UCSD-AML1 (cell line): ENCODE data around the gene ANP32D.
"Not testable (repeated sequence)": the region's sequence is repeated elsewhere in the genome, so short reads cannot be mapped to it uniquely, and the experiment has no call there.

Experiments used
- DNase-seq: peaks from one replicate; lab custom pipeline; 2025; ENCODE audit not compliant: unreplicated experiment; lab: John Stamatoyannopoulos, UW

The ANP32D gene

DNA sequence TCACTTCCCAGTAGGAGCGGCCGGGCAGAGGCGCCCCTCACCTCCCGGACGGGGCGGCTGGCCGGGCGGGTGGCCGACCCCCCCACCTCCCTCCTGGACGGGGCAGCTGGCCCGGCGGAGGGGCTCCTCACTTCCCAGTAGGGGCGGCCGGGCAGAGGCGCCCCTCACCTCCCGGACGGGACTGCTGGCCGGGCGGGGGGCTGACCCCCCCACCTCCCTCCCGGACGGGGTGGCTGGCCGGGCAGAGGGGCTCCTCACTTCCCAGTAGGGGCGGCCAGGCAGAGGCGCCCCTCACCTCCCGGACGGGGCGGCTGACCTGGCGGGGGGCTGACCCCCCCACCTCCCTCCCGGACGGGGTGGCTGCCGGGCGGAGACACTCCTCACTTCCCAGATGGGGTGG lies 27.9 kb downstream of the ANP32D start:
- not testable (repeated sequence) for DNase-seq

- DNase-seq, result not testable (repeated sequence)
Observed at GRCh38 chr12:48506836-48507235, 34.5 kb downstream of the ANP32D start.

GRCh38 chr12:48508987-48509386 lies 36.6 kb downstream of the ANP32D start:
- DNase-seq, result no peak

GRCh38 chr12:48510111-48510510 lies 37.8 kb downstream of the ANP32D start:
- DNase-seq, result no peak

GRCh38 chr12:48512855-48513254 lies 40.5 kb downstream of the ANP32D start:
- DNase-seq, result no peak

DNA sequence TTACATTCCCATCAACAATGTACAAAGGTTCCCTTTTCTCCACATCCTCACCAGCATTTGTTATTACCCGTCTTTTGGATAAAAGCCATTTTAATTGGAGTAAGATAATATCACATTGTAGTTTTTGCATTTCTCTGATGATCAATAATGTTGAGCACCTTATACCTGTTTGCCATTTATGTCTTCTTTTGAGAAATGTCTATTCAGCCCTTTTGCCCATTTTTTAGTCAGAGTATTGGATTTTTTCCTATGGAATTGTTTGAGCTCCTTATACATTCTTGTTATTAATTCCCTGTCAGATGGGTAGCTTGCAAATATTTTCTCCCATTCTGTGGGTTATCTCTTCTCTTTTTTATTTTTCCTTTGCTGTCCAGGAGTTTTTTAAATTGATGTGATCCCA lies 42.4 kb downstream of the ANP32D start:
- DNase-seq, result no peak

DNA sequence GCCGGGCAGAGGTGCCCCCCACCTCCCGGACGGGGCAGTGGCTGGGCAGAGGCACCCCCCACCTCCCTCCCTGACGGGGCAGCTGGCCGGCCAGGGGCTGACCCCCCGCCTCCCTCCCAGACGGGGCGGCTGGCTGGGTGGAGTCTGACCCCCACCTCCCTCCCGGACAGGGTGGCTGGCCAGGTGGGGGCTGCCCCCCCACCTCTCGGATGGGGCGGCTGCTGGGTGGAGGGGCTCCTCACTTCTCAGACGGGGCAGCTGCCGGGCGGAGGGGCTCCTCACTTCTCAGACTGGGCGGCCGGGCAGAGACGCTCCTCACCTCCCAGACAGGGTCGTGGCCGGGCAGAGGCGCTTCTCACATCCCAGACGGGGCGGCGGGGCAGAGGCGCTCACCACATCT lies 48.0 kb downstream of the ANP32D start:
- DNase-seq, result not testable (repeated sequence)
